Endothelial cell of umbilical vein (primary cell): ENCODE measurements around the gene KASH5.

Experiments
- CTCF ChIP-seq, 2 donors: IDR thresholded peaks; 1 replicate in 1 of 2; 2 replicates in 1 of 2; pipeline ENCODE4 v1.5.1; 2011; ENCODE audit warnings: low read length in 2 of 2, mild to moderate bottlenecking in 2 of 2, moderate library complexity in 2 of 2, control low read depth in 1 of 2, inconsistent platforms in 1 of 2, low read depth in 1 of 2; ENCODE audit not compliant: insufficient read depth in 1 of 2; ENCODE audit errors: extremely low read depth in 1 of 2
- EZH2 ChIP-seq: IDR thresholded peaks from 2 replicates; pipeline ENCODE4 v1.6.1; 2012; ENCODE audit warnings: borderline replicate concordance, low read depth, mild to moderate bottlenecking, moderate library complexity, low read length, inconsistent platforms; ENCODE audit not compliant: severe bottlenecking
- MAX ChIP-seq: IDR thresholded peaks from 2 replicates; pipeline ENCODE4 v1.6.1; 2011; ENCODE audit not compliant: insufficient read depth, insufficient read length
- MYC ChIP-seq: IDR thresholded peaks from one replicate; pipeline ENCODE4 v1.6.1; 2011; ENCODE audit warnings: mild to moderate bottlenecking, low read depth, low read length
- POLR2A ChIP-seq: IDR thresholded peaks from 2 replicates; pipeline ENCODE4 v1.6.1; 2012; ENCODE audit warnings: low read depth, mild to moderate bottlenecking, control low read depth, low read length

- TF ChIP-seq POLR2A (no peak), CTCF (IDR thresholded peaks at IDR 0.05; ENCODE audit: extremely low read depth in 1 of 2, insufficient read depth in 1 of 2, low read depth in 1 of 2, low read length in 2 of 2) (no peak), MAX (no peak), MYC (no peak), EZH2 (no peak)
Measured at GRCh38 chr19:49398001-49398615, 10.1 kb downstream of the KASH5 start.
